ENCODE results near the gene MIA2. TPM values are rescaled to one million over a fixed set of nuclear protein-coding genes. Genes with fewer than 3 reads are reported as not detected.

The MIA2 gene
- total and polyA plus RNA-seq, 2 experiments from 2014 or later, result 9.5 to 10.9 TPM

DNA sequence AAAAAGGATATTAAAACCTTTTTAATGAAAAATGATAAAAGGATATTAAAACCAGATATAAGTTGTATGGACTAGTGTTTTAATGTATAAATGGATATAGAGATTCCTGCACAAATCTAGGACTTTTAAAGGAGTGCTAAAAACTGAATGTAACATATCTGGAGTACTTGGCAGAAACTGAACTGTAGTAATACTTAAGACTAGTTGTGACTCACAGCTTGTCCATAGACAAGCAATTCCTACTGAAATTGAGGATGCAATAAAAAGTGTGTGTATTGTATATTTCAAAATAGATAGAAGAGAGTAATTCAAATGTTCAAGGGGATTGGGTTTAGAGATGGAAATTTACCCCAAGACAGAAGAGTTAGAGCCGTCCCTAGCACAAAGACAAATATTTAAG, 138.9 kb downstream of the MIA2 start:
- Histone ChIP-seq H2AFZ (no peak overlapping the region), H3K79me2 (replicated peaks; ENCODE audit: insufficient read depth) (no peaks in the 10 kb centered on the region), H3F3A (replicated peaks; ENCODE audit: low read depth) (no peaks in the 10 kb centered on the region), H3K9me2 (ENCODE audit: insufficient read depth) (no peaks in the 10 kb centered on the region), H3K4me3 (no peak overlapping the region), H3K36me3 (ENCODE audit: insufficient read depth) (no peaks in the 10 kb centered on the region), H3K27me3 (ENCODE audit: insufficient read depth) (no peaks in the 10 kb centered on the region), H3K4me2 (no peak overlapping the region), H3K4me1 (ENCODE audit: insufficient read depth) (peaks cover 14% of the 10 kb centered on the region), H3K27ac (ENCODE audit: low read depth) (no peak overlapping the region), H4K20me1 (replicated peaks; ENCODE audit: insufficient read depth) (no peaks in the 10 kb centered on the region)
- peaks cover 24% of the 10 kb centered on the region for H3K4me1 Mint-ChIP-seq
- TF ChIP-seq NANOG (IDR thresholded peaks at IDR 0.05; ENCODE audit: borderline replicate concordance) (no peak), JUNB (IDR thresholded peaks at IDR 0.05; ENCODE audit: unreplicated experiment) (no peak), ZNF114 (CRISPR knock-in tag; IDR thresholded peaks at IDR 0.05) (no peak), CREB1 (CRISPR knock-in tag; IDR thresholded peaks at IDR 0.05; ENCODE audit: low read depth) (no peak), EZH2phosphoT487 (IDR thresholded peaks at IDR 0.05; ENCODE audit: unreplicated experiment) (no peak), EZH2 (IDR thresholded peaks at IDR 0.05; ENCODE audit: low read depth, unreplicated experiment) (no peak), ZNF331 (CRISPR knock-in tag; IDR thresholded peaks at IDR 0.05; ENCODE audit: low read depth) (no peak), POLR2AphosphoS5 (IDR thresholded peaks at IDR 0.05; ENCODE audit: low read depth) (no peak), STAT1 (IDR thresholded peaks at IDR 0.05; ENCODE audit: unreplicated experiment) (no peak)
- TF ChIP-seq, protein P1, sequence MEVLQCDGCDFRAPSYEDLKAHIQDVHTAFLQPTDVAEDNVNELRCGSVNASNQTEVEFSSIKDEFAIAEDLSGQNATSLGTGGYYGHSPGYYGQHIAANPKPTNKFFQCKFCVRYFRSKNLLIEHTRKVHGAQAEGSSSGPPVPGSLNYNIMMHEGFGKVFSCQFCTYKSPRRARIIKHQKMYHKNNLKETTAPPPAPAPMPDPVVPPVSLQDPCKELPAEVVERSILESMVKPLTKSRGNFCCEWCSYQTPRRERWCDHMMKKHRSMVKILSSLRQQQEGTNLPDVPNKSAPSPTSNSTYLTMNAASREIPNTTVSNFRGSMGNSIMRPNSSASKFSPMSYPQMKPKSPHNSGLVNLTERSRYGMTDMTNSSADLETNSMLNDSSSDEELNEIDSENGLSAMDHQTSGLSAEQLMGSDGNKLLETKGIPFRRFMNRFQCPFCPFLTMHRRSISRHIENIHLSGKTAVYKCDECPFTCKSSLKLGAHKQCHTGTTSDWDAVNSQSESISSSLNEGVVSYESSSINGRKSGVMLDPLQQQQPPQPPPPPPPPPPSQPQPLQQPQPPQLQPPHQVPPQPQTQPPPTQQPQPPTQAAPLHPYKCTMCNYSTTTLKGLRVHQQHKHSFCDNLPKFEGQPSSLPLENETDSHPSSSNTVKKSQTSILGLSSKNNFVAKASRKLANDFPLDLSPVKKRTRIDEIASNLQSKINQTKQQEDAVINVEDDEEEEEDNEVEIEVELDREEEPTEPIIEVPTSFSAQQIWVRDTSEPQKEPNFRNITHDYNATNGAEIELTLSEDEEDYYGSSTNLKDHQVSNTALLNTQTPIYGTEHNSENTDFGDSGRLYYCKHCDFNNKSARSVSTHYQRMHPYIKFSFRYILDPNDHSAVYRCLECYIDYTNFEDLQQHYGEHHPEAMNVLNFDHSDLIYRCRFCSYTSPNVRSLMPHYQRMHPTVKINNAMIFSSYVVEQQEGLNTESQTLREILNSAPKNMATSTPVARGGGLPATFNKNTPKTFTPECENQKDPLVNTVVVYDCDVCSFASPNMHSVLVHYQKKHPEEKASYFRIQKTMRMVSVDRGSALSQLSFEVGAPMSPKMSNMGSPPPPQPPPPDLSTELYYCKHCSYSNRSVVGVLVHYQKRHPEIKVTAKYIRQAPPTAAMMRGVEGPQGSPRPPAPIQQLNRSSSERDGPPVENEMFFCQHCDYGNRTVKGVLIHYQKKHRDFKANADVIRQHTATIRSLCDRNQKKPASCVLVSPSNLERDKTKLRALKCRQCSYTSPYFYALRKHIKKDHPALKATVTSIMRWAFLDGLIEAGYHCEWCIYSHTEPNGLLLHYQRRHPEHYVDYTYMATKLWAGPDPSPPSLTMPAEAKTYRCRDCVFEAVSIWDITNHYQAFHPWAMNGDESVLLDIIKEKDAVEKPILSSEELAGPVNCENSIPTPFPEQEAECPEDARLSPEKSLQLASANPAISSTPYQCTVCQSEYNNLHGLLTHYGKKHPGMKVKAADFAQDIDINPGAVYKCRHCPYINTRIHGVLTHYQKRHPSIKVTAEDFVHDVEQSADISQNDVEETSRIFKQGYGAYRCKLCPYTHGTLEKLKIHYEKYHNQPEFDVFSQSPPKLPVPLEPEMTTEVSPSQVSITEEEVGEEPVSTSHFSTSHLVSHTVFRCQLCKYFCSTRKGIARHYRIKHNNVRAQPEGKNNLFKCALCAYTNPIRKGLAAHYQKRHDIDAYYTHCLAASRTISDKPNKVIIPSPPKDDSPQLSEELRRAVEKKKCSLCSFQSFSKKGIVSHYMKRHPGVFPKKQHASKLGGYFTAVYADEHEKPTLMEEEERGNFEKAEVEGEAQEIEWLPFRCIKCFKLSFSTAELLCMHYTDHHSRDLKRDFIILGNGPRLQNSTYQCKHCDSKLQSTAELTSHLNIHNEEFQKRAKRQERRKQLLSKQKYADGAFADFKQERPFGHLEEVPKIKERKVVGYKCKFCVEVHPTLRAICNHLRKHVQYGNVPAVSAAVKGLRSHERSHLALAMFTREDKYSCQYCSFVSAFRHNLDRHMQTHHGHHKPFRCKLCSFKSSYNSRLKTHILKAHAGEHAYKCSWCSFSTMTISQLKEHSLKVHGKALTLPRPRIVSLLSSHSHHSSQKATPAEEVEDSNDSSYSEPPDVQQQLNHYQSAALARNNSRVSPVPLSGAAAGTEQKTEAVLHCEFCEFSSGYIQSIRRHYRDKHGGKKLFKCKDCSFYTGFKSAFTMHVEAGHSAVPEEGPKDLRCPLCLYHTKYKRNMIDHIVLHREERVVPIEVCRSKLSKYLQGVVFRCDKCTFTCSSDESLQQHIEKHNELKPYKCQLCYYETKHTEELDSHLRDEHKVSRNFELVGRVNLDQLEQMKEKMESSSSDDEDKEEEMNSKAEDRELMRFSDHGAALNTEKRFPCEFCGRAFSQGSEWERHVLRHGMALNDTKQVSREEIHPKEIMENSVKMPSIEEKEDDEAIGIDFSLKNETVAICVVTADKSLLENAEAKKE (CRISPR knock-in tag; IDR thresholded peaks at IDR 0.05), result no peak
- TF ChIP-seq, protein P2, sequence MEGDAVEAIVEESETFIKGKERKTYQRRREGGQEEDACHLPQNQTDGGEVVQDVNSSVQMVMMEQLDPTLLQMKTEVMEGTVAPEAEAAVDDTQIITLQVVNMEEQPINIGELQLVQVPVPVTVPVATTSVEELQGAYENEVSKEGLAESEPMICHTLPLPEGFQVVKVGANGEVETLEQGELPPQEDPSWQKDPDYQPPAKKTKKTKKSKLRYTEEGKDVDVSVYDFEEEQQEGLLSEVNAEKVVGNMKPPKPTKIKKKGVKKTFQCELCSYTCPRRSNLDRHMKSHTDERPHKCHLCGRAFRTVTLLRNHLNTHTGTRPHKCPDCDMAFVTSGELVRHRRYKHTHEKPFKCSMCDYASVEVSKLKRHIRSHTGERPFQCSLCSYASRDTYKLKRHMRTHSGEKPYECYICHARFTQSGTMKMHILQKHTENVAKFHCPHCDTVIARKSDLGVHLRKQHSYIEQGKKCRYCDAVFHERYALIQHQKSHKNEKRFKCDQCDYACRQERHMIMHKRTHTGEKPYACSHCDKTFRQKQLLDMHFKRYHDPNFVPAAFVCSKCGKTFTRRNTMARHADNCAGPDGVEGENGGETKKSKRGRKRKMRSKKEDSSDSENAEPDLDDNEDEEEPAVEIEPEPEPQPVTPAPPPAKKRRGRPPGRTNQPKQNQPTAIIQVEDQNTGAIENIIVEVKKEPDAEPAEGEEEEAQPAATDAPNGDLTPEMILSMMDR (conservative IDR thresholded peaks at IDR 0.05; ENCODE audit: low read depth in 2 of 2), result no peak
- TF ChIP-seq, protein P3, sequence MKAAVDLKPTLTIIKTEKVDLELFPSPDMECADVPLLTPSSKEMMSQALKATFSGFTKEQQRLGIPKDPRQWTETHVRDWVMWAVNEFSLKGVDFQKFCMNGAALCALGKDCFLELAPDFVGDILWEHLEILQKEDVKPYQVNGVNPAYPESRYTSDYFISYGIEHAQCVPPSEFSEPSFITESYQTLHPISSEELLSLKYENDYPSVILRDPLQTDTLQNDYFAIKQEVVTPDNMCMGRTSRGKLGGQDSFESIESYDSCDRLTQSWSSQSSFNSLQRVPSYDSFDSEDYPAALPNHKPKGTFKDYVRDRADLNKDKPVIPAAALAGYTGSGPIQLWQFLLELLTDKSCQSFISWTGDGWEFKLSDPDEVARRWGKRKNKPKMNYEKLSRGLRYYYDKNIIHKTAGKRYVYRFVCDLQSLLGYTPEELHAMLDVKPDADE (IDR thresholded peaks at IDR 0.05), result no peak
- TF ChIP-seq, protein P4, sequence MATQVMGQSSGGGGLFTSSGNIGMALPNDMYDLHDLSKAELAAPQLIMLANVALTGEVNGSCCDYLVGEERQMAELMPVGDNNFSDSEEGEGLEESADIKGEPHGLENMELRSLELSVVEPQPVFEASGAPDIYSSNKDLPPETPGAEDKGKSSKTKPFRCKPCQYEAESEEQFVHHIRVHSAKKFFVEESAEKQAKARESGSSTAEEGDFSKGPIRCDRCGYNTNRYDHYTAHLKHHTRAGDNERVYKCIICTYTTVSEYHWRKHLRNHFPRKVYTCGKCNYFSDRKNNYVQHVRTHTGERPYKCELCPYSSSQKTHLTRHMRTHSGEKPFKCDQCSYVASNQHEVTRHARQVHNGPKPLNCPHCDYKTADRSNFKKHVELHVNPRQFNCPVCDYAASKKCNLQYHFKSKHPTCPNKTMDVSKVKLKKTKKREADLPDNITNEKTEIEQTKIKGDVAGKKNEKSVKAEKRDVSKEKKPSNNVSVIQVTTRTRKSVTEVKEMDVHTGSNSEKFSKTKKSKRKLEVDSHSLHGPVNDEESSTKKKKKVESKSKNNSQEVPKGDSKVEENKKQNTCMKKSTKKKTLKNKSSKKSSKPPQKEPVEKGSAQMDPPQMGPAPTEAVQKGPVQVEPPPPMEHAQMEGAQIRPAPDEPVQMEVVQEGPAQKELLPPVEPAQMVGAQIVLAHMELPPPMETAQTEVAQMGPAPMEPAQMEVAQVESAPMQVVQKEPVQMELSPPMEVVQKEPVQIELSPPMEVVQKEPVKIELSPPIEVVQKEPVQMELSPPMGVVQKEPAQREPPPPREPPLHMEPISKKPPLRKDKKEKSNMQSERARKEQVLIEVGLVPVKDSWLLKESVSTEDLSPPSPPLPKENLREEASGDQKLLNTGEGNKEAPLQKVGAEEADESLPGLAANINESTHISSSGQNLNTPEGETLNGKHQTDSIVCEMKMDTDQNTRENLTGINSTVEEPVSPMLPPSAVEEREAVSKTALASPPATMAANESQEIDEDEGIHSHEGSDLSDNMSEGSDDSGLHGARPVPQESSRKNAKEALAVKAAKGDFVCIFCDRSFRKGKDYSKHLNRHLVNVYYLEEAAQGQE (IDR thresholded peaks at IDR 0.05; ENCODE audit: unreplicated experiment), result no peak
- no peak overlapping the region for H3K4me3 Mint-ChIP-seq
- no peaks in the 10 kb centered on the region for H3K9me3 Mint-ChIP-seq
- DNase-seq (ENCODE audit: low spot score), result no peak
- H3K27ac Mint-ChIP-seq, result no peak overlapping the region
- ATAC-seq, result no peak
- H3K27me3 Mint-ChIP-seq (ENCODE audit: insufficient read depth, low read depth, poor library complexity), result no peaks in the 10 kb centered on the region
- no peaks in the 10 kb centered on the region for H3K36me3 Mint-ChIP-seq (ENCODE audit: low read depth)
